HCT116 (cell line): ENCODE data around the gene ATP2B3. TPM values are rescaled to one million over a fixed set of nuclear protein-coding genes. Genes with fewer than 3 reads are reported as not detected.

Source experiments
- ATAC-seq: fragments of 200-7000 bp; cut with Tn5 transposase; 2 replicates; pipeline ENCODE4 v1.9.1; 2020; ENCODE audit warnings: mild to moderate bottlenecking, moderate library complexity
- BruUV-seq: library from RNA; stranded (reverse); fragments of 400-500 nt; replicated peaks from 2 replicates; lab custom pipeline; 2021; lab: Mats Ljungman, UMichigan
- CTCF ChIA-PET: fragments of 300-600 bp; sonication (Branson Sonifier 250); formaldehyde crosslinking; loops from one replicate; lab custom pipeline; 2021; ENCODE audit warnings: antibody characterized with exemption; lab: Charles Lee
- POLR2A ChIA-PET: fragments of 300-600, 350-600 bp; sonication (Branson Sonifier 250); formaldehyde crosslinking; loops from one replicate; lab custom pipeline; 2021; ENCODE audit warnings: antibody characterized with exemption; lab: Charles Lee
- RAD21 ChIA-PET, 2 experiments: fragments of 300-600 bp; sonication (Branson Sonifier 250); formaldehyde crosslinking; loops; one replicate each; lab custom pipeline; 2023; ENCODE audit warnings: low total read pairs in 2 of 2; ENCODE audit not compliant: uncharacterized antibody in 2 of 2, unreplicated experiment in 2 of 2, low non-redundant PET in 1 of 2; lab: Charles Lee
- DNase-seq: peaks from one replicate; pipeline ENCODE4 v3.0.0-alpha.2; 2010; ENCODE audit warnings: low read depth, low spot score
- H2AFZ ChIP-seq: fragments of 200-600 bp; shearing (Covaris generic), sonication (generic); 2 replicates; pipeline ENCODE4 v1.6.1; 2017; ENCODE audit warnings: low read depth, mixed run types, mixed read lengths, antibody characterized with exemption, low read length; ENCODE audit not compliant: poor library complexity, severe bottlenecking
- H3K27ac ChIP-seq: 2 replicates; pipeline ENCODE4 v1.5.1; 2012; ENCODE audit warnings: low read depth, low read length
- H3K27me3 ChIP-seq: fragments of 200-600 bp; sonication (generic); 2 replicates; pipeline ENCODE4 v1.6.1; 2016; ENCODE audit warnings: mixed run types, low read length, mixed read lengths; ENCODE audit not compliant: insufficient read depth
- H3K36me3 ChIP-seq, 2 experiments: fragments of 200-500 bp in 1 of 2; fragments of 200-600 bp in 1 of 2; sonication (Bioruptor generic) in 1 of 2; sonication (generic) in 1 of 2; 2 replicates each; pipeline versions ENCODE4 v1.5.1 to v1.6.1; 2014 to 2016; ENCODE audit warnings: low read length in 2 of 2, inconsistent platforms in 1 of 2, mixed read lengths in 1 of 2, mixed run types in 1 of 2; ENCODE audit not compliant: insufficient read depth in 2 of 2, control insufficient read depth in 1 of 2
- H3K4me1 ChIP-seq, 2 experiments: fragments of 200-600 bp in 1 of 2; sonication (generic) in 1 of 2; 2 replicates each; pipeline versions ENCODE4 v1.5.1 to v1.6.1; 2012 to 2017; ENCODE audit warnings: low read length in 2 of 2, inconsistent platforms in 1 of 2, mild to moderate bottlenecking in 1 of 2, mixed read lengths in 1 of 2, mixed run types in 1 of 2, moderate library complexity in 1 of 2; ENCODE audit not compliant: insufficient read depth in 2 of 2, control insufficient read depth in 1 of 2
- H3K4me2 ChIP-seq: fragments of 200-600 bp; sonication (generic); 2 replicates; pipeline ENCODE4 v1.6.1; 2017; ENCODE audit warnings: mixed run types, low read length, mixed read lengths
- H3K4me3 ChIP-seq, 2 experiments: fragments of 200-600 bp in 1 of 2; sonication (generic) in 1 of 2; replicated peaks in 1 of 2; 2 replicates each; pipeline ENCODE4 v1.5.1; 2011 to 2016; ENCODE audit warnings: low read length in 2 of 2, control low read depth in 1 of 2, low read depth in 1 of 2, mild to moderate bottlenecking in 1 of 2, mixed read lengths in 1 of 2, mixed run types in 1 of 2
- H3K79me2 ChIP-seq: fragments of 200-600 bp; sonication (generic); 2 replicates; pipeline ENCODE4 v1.6.1; 2017; ENCODE audit warnings: mild to moderate bottlenecking, mixed run types, low read length, moderate library complexity, mixed read lengths; ENCODE audit not compliant: insufficient read depth
- H3K9ac ChIP-seq: fragments of 200-600 bp; sonication (generic); 2 replicates; pipeline ENCODE4 v1.6.1; 2016; ENCODE audit warnings: low read length, mixed read lengths
- H3K9me2 ChIP-seq: fragments of 200-600 bp; sonication (generic), shearing (Covaris generic); 2 replicates; pipeline ENCODE4 v1.6.1; 2017; ENCODE audit warnings: mixed run types, mild to moderate bottlenecking, moderate library complexity; ENCODE audit not compliant: insufficient read depth
- H3K9me3 ChIP-seq, 2 experiments: fragments of 200-500 bp in 1 of 2; fragments of 200-600 bp in 1 of 2; sonication (Bioruptor generic) in 1 of 2; sonication (generic) in 1 of 2; 2 replicates each; pipeline ENCODE4 v1.6.1; 2014 to 2017; ENCODE audit warnings: low read length in 2 of 2, mixed read lengths in 2 of 2, inconsistent platforms in 1 of 2, low read depth in 1 of 2, mild to moderate bottlenecking in 1 of 2, mixed run types in 1 of 2, moderate library complexity in 1 of 2; ENCODE audit not compliant: control insufficient read depth in 1 of 2, insufficient read depth in 1 of 2
- H4K20me1 ChIP-seq: fragments of 200-600 bp; sonication (generic), shearing (Covaris generic); 2 replicates; pipeline ENCODE4 v1.6.1; 2017; ENCODE audit warnings: mixed run types, mild to moderate bottlenecking, moderate library complexity; ENCODE audit not compliant: insufficient read depth
- CBX3 ChIP-seq: IDR thresholded peaks from 2 replicates; pipeline ENCODE4 v1.6.1; 2012; ENCODE audit warnings: low read depth
- CEBPB ChIP-seq: IDR thresholded peaks from 2 replicates; pipeline ENCODE4 v1.6.1; 2012; ENCODE audit warnings: low read depth
- EGR1 ChIP-seq: IDR thresholded peaks from 2 replicates; pipeline ENCODE4 v1.6.1; 2012; ENCODE audit warnings: low read depth
- ELF1 ChIP-seq: IDR thresholded peaks from 2 replicates; pipeline ENCODE4 v1.6.1; 2012; ENCODE audit warnings: low read depth, borderline replicate concordance
- EZH2phosphoT487 ChIP-seq: fragments of 200-600 bp; IDR thresholded peaks from 2 replicates; pipeline ENCODE4 v1.6.1; 2018; ENCODE audit warnings: antibody characterized with exemption, borderline replicate concordance
- FOSL1 ChIP-seq: IDR thresholded peaks from 2 replicates; pipeline ENCODE4 v1.6.1; 2012; ENCODE audit warnings: low read depth
- JUND ChIP-seq: IDR thresholded peaks from 2 replicates; pipeline ENCODE4 v1.6.1; 2012
- POLR2A ChIP-seq: IDR thresholded peaks from 2 replicates; pipeline ENCODE4 v1.7.0; 2011; ENCODE audit warnings: borderline replicate concordance; ENCODE audit not compliant: insufficient read depth, insufficient read length; ENCODE audit errors: extremely low read depth
- POLR2AphosphoS5 ChIP-seq: IDR thresholded peaks from 2 replicates; pipeline ENCODE4 v1.6.1; 2011; ENCODE audit warnings: mild to moderate bottlenecking, low read depth, low read length, moderate library complexity
- RAD21 ChIP-seq: IDR thresholded peaks from 2 replicates; pipeline ENCODE4 v1.6.1; 2012; ENCODE audit warnings: low read depth, mild to moderate bottlenecking
- SIN3A ChIP-seq: IDR thresholded peaks from 2 replicates; pipeline ENCODE4 v1.6.1; 2012; ENCODE audit warnings: low read depth
- SP1 ChIP-seq: IDR thresholded peaks from 2 replicates; pipeline ENCODE4 v1.6.1; 2012; ENCODE audit warnings: low read depth
- TCF7L2 ChIP-seq: IDR thresholded peaks from 2 replicates; pipeline ENCODE4 v1.7.0; 2011; ENCODE audit warnings: borderline replicate concordance, inconsistent platforms; ENCODE audit not compliant: insufficient read depth, insufficient read length; ENCODE audit errors: extremely low read depth
- YY1 ChIP-seq: IDR thresholded peaks from 2 replicates; pipeline ENCODE4 v1.6.1; 2011; ENCODE audit warnings: low read length, low read depth, moderate library complexity, mild to moderate bottlenecking; ENCODE audit not compliant: insufficient replicate concordance; ENCODE audit errors: extremely low read depth
- ZFX ChIP-seq: fragments of 450-650 bp; IDR thresholded peaks from 2 replicates; pipeline ENCODE4 v1.6.1; 2017
- intact Hi-C: fragments of 100-400 bp; cut with micrococcal nuclease; formaldehyde crosslinking; loops from 2 replicates; pipeline ENCODE4 v1.10.0; 2022
- total RNA-seq: library from RNA; stranded (reverse); gene quantifications from one replicate; pipeline ENCODE4 v1.2.1, GENCODE V29; 2021; ENCODE audit not compliant: unreplicated experiment
- TF ChIP-seq, protein P1 (sequence below): IDR thresholded peaks from 2 replicates; pipeline ENCODE4 v1.6.1; 2012
- TF ChIP-seq, protein P2 (sequence below): IDR thresholded peaks from 2 replicates; pipeline ENCODE4 v1.6.1; 2012; ENCODE audit warnings: low read depth

ATP2B3 gene
- total RNA-seq, 1 experiment from 2014 or later = not detected

DNA sequence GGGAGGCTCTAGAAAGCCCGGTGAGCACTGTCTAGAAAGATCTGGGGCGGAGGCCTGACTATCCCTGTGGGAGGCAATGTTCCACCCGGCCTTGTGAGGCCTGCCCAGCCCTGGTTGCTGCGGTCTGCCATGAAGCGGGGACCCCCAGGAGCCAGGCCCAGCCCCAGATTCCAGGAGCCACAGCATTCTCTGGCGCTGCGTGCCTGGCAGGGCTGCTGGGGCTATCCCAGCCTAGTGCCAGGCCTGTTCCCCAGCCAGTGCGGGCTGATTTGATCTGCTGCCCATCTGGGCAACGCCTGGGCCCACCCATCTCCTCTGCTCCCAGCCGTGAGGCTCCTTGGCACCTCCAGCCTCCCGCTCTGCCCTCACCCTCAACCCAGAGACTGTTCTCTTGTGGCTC lies 19.6 kb downstream of the ATP2B3 start (continued):
- TF ChIP-seq TCF7L2 = no peak
- no peak for TF ChIP-seq POLR2AphosphoS5
- TF ChIP-seq, protein P1, sequence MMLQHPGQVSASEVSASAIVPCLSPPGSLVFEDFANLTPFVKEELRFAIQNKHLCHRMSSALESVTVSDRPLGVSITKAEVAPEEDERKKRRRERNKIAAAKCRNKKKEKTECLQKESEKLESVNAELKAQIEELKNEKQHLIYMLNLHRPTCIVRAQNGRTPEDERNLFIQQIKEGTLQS = no peak
- TF ChIP-seq SIN3A = no peak
- no peak for TF ChIP-seq SP1
- TF ChIP-seq, protein P2, sequence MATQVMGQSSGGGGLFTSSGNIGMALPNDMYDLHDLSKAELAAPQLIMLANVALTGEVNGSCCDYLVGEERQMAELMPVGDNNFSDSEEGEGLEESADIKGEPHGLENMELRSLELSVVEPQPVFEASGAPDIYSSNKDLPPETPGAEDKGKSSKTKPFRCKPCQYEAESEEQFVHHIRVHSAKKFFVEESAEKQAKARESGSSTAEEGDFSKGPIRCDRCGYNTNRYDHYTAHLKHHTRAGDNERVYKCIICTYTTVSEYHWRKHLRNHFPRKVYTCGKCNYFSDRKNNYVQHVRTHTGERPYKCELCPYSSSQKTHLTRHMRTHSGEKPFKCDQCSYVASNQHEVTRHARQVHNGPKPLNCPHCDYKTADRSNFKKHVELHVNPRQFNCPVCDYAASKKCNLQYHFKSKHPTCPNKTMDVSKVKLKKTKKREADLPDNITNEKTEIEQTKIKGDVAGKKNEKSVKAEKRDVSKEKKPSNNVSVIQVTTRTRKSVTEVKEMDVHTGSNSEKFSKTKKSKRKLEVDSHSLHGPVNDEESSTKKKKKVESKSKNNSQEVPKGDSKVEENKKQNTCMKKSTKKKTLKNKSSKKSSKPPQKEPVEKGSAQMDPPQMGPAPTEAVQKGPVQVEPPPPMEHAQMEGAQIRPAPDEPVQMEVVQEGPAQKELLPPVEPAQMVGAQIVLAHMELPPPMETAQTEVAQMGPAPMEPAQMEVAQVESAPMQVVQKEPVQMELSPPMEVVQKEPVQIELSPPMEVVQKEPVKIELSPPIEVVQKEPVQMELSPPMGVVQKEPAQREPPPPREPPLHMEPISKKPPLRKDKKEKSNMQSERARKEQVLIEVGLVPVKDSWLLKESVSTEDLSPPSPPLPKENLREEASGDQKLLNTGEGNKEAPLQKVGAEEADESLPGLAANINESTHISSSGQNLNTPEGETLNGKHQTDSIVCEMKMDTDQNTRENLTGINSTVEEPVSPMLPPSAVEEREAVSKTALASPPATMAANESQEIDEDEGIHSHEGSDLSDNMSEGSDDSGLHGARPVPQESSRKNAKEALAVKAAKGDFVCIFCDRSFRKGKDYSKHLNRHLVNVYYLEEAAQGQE = no peak
- no peak for TF ChIP-seq EZH2phosphoT487
- no peak for TF ChIP-seq CEBPB
- TF ChIP-seq YY1 = no peak
- no peak for TF ChIP-seq EGR1

DNA sequence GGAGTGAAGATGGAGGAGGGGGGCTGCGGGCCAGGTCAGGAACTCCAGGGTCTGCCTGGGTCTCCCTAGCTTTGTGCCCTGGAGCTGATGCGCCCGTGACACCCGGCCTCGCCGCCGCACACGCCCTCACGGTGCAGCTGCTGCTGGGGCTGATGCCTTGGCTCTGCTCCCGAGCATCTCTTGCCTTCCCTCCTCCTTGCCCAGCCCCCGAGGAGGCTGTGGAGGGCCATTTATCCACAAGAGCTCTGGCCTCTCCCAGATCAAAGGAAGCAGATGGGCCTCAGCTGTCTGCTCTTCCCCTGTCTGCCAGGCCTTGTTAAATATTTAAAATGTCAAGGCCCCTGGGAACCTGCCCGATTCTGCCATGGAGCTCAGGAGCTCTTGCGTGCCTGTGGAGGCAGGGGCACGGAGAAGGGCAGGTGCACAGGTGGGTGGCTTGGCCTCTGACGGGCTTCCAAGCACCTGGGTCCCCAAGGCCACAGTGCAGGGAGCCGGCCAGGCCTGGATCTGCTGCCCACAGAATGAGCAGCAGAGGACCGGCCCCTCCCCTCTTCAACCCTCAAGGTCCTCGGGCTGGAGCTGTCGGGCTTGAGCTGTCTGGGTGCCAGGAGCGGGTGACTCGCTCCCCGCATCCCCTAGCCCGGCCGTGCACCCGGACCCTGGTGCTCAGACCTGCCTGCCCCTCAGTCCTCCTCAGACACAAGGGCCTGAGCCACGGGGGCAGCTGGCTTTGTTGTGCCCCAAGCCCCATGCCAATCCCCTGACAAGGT lies 20.3 kb downstream of the ATP2B3 start:
- ChIA-PET RAD21 (no interaction called here), POLR2A (no interaction called here), CTCF (interaction anchor here (2.1 kb wide), 1 partner anchor 130 kb away, joined by 25 read pairs; no protein-coding TSS in a partner anchor)
- Histone ChIP-seq H3K9me2 (no peaks in the 10 kb centered on the region), H3K27ac (no peak overlapping the region), H3K4me1 (peaks cover 0 to 5% of the 10 kb centered on the region in 2 experiments; a peak in 1 of 4 replicates), H3K9me3 (no peaks in the 10 kb centered on the region), H3K4me2 (no peak overlapping the region), H3K9ac (no peak overlapping the region), H3K27me3 (no peaks in the 10 kb centered on the region), H3K4me3 (no peak overlapping the region), H2AFZ (no peak overlapping the region), H4K20me1 (no peaks in the 10 kb centered on the region), H3K79me2 (no peaks in the 10 kb centered on the region), H3K36me3 (no peaks in the 10 kb centered on the region)
- ATAC-seq = no peak
- intact Hi-C loops = no loop called here
- BruUV-seq = no TSS peak
- DNase-seq = no peak
- TF ChIP-seq RAD21 (no peak), FOSL1 (no peak), JUND (no peak), SIN3A (no peak), POLR2A (no peak), ZFX (no peak), YY1 (no peak), ELF1 (no peak), EGR1 (no peak), POLR2AphosphoS5 (no peak), CBX3 (no peak), CEBPB (no peak)
- TF ChIP-seq, protein P1 = no peak
- TF ChIP-seq, protein P2 = no peak
